Smooth muscle cell of the brain vasculature (primary cell): ENCODE results near the gene KIRREL1.

ENCODE experiments used
- DNase-seq: peaks from one replicate; pipeline ENCODE4 v3.0.0-alpha.2; 2012; ENCODE audit warnings: low read depth, low spot score

The KIRREL1 gene

DNA sequence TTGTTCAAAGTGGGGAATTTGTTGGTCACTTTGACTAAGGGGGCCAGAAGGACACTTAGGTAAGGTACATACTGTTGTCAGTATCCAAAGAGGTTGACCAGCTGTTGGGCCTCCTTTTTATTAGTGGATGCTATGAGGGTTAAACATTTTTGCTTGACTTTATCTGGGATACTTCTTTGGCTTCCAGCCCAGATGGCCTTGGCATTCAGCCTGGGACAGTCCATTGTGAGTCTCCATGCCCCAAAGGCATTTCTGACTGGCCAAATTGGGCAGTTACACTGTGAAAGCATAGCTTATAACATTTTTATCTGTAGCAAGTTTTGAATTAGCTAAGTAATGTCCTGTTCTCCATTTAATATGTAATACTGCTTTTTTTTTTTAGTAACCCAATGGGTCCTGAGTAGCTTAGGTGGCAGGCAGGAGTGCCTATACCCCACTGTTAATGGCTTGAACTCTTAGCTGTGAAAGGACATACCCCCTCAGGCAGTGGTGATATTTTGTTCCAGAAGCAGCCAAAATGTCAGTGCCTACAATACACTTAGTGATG, 151.8 kb downstream of the KIRREL1 start:
- no peak for DNase-seq

DNA sequence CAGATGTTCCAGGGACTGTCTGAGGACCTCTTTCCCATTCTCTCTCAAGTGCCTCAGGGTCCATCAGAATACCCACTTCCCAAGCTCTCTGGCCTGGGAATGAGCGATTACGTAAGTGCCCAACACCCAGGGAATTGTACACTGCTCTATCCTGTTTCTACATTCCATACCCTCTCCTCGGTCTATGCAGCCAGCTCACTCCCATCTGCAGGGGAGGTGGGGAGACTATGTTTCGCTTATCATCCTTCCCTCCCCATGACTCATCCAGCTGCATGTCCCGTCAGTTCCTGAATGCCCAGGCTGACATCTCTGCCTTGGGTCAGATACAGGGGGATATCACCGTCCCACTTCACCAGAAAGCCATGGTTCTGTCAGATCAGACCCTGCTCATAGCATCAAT, 152.7 kb downstream of the KIRREL1 start:
- no peak for DNase-seq

DNA sequence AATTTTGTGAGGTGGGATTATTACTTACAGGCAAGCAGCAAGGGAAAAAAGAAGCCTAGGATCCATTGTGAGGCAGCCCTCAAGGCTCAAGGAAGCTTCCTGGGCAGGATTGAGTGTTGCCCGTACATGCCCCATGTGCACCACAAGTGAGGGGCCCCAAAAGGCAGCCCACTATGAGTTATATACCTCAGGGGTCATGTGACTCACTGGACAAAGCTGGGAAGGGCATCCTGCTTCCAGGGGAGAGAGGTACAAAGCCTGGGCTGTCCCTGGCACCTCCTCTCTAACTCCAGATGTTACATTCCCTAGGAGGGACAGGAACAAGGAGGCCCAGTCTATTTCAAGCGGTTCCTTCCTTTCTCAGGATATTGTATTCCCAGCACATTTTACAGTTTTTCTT, 153.3 kb downstream of the KIRREL1 start:
- no peak for DNase-seq

DNA sequence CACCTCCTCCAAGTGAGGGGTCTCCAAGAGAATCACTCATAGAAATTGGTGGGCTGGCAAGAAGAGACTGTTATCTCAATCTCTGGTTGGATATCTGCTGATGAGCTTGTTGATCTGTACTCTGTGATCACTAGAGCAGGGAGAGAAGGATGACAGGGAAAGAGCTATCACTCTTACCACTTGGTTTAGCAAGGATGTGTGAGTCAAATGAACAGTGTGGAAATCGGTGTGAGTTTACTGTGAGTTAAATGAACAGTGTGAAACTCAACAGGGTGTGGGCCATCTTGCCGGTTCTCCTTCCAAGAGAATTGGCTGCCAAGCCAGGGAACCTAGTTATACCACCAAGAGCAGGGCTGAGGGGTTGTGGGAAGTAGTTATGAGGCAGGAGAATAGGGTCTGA, 154.0 kb downstream of the KIRREL1 start:
- DNase-seq = no peak

DNA sequence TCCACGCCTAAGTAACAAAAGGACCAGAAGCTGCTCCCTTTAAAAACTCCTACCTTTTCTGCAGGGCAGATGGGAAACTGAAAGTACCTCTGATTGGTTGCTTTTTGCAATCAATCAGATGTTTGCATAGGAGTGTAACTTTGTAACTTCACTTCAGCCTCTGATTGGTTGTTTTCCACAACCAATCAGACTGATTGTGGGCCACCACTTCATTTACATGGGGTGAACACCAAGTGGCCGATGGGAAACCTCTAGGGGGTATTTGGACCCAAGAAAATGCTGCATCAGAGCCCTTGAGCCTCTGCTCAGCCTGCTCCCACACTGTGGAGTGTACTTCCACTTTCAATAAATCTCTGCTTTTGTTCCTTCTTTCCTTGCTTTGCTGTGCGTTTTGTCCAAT, 154.4 kb downstream of the KIRREL1 start:
- no peak for DNase-seq

DNA sequence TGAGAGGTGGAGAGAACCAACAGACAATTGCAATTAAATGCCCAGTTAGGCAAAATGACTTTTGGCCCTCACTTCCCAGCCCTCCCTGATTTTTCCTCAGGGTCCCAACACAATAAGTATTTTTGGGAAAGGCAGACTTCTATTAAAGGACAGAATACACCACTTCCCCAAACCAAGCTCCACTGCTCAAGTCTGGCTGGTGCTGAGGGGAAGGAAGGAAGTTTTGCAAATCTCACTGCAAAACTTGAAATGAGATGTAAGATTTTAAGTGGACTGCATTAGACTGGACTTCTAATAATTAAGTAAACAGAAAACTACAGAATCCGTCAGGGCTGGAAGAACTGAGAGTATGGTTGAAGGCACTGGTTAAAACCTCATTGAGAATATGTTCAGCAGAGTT, 155.0 kb downstream of the KIRREL1 start:
- DNase-seq = no peak

DNA sequence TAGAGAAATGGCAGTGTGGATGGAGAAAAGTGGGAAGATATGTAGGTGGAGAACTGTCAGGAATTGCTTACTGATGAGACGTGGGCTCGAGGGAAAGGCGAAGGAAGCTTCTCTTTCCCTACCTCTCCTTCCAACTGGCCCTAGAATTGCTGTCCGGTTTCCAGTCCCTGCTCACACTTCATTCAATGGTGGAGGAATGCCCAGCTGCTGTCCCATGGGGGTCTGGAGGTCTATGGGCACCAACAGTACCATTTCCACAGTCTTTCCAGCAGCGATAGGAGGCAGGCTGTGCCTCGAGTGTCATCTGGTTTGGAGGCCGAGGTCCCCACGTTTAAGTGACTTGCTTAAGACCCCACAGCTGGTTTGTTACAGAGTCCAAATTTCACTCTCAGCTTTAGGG, 155.7 kb downstream of the KIRREL1 start:
- DNase-seq = no peak
